NCI-H748 treated with DMSO at 0.1 percent for 48 hours (cell line): ENCODE data around the gene FAM13A.
"Not testable (repeated sequence)": the region's sequence is repeated elsewhere in the genome, so short reads cannot be mapped to it uniquely, and the experiment has no call there.

ENCODE experiments used
- DNase-seq: peaks from one replicate; lab custom pipeline; 2025; lab: John Stamatoyannopoulos, UW

The FAM13A gene

GRCh38 chr4:89042055-89042454, 14.9 kb downstream of the FAM13A start:
- DNase-seq = no peak

- DNase-seq = no peak
Measured at GRCh38 chr4:89039730-89040338, 17.2 kb downstream of the FAM13A start.

GRCh38 chr4:89036535-89036934, 20.4 kb downstream of the FAM13A start:
- no peak for DNase-seq

GRCh38 chr4:89031272-89031671, 25.7 kb downstream of the FAM13A start:
- no peak for DNase-seq

GRCh38 chr4:89029591-89029990, 27.4 kb downstream of the FAM13A start:
- DNase-seq = no peak

GRCh38 chr4:89026542-89026941, 30.4 kb downstream of the FAM13A start:
- DNase-seq = no peak

- peak; percentile 48 for DNase-seq
Measured at GRCh38 chr4:89024051-89024675, 32.8 kb downstream of the FAM13A start.

GRCh38 chr4:89023140-89023539, 33.8 kb downstream of the FAM13A start:
- DNase-seq = no peak

- DNase-seq = no peak
Measured at GRCh38 chr4:89022426-89023128, 34.4 kb downstream of the FAM13A start.

- DNase-seq = no peak
Measured at GRCh38 chr4:89021684-89022083, 35.3 kb downstream of the FAM13A start.

- no peak for DNase-seq
Measured at GRCh38 chr4:89021062-89021461, 35.9 kb downstream of the FAM13A start.

- not testable (repeated sequence) for DNase-seq
Measured at GRCh38 chr4:89014897-89015296, 42.1 kb downstream of the FAM13A start.

GRCh38 chr4:89009761-89010369, 47.1 kb downstream of the FAM13A start:
- no peak for DNase-seq

- DNase-seq = no peak
Measured at GRCh38 chr4:89009115-89009514, 47.9 kb downstream of the FAM13A start.

GRCh38 chr4:89008166-89008565, 48.8 kb downstream of the FAM13A start:
- DNase-seq = no peak

GRCh38 chr4:89007338-89007939, 49.5 kb downstream of the FAM13A start:
- DNase-seq = no peak

GRCh38 chr4:89006307-89006706, 50.7 kb downstream of the FAM13A start:
- peak; percentile 13 for DNase-seq

GRCh38 chr4:89005066-89005465, 51.9 kb downstream of the FAM13A start:
- DNase-seq = not testable (repeated sequence)

- peak; percentile 80 for DNase-seq
Measured at GRCh38 chr4:89001647-89002445, 55.1 kb downstream of the FAM13A start.

- peak; percentile 91 for DNase-seq
Measured at GRCh38 chr4:89000844-89001360, 56.1 kb downstream of the FAM13A start.

GRCh38 chr4:89000382-89000781, 56.6 kb downstream of the FAM13A start:
- no peak for DNase-seq
